ENCODE data around the gene SCCPDH.
"Not testable (repeated sequence)": the region's sequence is repeated elsewhere in the genome, so short reads cannot be mapped to it uniquely, and the experiment has no call there.

SCCPDH gene

DNA sequence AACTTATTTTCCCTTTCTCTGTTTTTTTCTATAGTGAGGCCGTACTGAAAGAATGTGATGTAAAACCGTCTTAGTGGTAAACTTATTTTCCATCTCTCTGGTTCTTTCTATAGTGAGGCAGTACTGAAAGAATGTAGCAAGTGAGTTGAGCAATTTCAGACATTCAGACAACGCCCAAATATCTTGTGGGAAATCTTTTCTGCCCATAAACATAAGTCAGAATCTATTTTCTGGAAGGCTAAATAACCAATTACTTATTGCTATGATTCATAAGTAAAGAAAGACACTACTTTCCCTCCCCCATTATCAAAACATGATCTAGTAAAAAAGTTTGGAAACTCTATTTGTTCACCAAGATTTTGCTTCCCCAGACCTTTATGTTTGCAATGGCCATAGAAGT lies 18.8 kb upstream of the SCCPDH start:
- no peaks in the 10 kb centered on the region for H3K4me1 ChIP-seq (ENCODE audit: control insufficient read depth, insufficient read depth, low read length)
- no peaks in the 10 kb centered on the region for H3K27me3 ChIP-seq (ENCODE audit: control insufficient read depth, insufficient read depth, low read length, poor library complexity, severe bottlenecking)
- no peaks in the 10 kb centered on the region for H3K9me3 ChIP-seq (ENCODE audit: control insufficient read depth, low read length)
- no peak overlapping the region for H3K27ac ChIP-seq (ENCODE audit: insufficient read depth, low read depth, low read length, poor library complexity, severe bottlenecking)
- 89 to 96% methylated on average over 3 of the region's 3 CpGs for WGBS, 2 experiments
- H3K36me3 ChIP-seq (ENCODE audit: control insufficient read depth, insufficient read depth, low read length): no peaks in the 10 kb centered on the region
- H3K4me3 ChIP-seq (ENCODE audit: insufficient read depth, low read depth, low read length): no peak overlapping the region

- 82 to 83% methylated on average over 6 of the region's 6 CpGs for WGBS, 2 experiments
- Histone ChIP-seq H3K27me3 (ENCODE audit: control insufficient read depth, insufficient read depth, low read length, poor library complexity, severe bottlenecking) (no peaks in the 10 kb centered on the region), H3K27ac (ENCODE audit: insufficient read depth, low read depth, low read length, poor library complexity, severe bottlenecking) (no peak overlapping the region), H3K9me3 (ENCODE audit: control insufficient read depth, low read length) (no peaks in the 10 kb centered on the region), H3K4me3 (ENCODE audit: insufficient read depth, low read depth, low read length) (no peak overlapping the region), H3K4me1 (ENCODE audit: control insufficient read depth, insufficient read depth, low read length) (no peaks in the 10 kb centered on the region), H3K36me3 (ENCODE audit: control insufficient read depth, insufficient read depth, low read length) (no peaks in the 10 kb centered on the region)
These were observed 16.0 kb upstream of the SCCPDH start for GRCh38 chr1:246708166-246708565.

DNA sequence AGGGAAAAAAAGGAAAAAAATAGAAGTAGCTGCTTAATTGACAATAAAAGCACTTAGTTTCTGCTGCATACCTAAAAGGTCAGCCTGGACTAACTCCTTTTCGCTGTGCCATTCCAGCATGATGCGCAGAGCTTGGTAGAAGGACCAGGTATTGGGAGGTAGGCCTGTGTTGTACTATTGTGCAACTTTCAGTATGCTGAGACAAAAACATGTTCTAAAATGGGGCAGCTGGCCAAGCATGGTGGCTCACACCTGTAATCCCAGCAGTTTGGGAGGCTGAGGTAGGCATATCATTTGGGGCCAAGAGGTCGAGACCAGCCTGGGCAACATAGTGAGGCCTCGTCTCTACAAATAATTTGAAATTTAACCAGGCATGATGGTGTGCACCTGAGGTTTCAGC lies 15.0 kb upstream of the SCCPDH start:
- Histone ChIP-seq H3K4me1 (ENCODE audit: control insufficient read depth, insufficient read depth, low read length) (no peaks in the 10 kb centered on the region), H3K27me3 (ENCODE audit: control insufficient read depth, insufficient read depth, low read length, poor library complexity, severe bottlenecking) (no peaks in the 10 kb centered on the region), H3K36me3 (ENCODE audit: control insufficient read depth, insufficient read depth, low read length) (no peaks in the 10 kb centered on the region), H3K4me3 (ENCODE audit: insufficient read depth, low read depth, low read length) (no peak overlapping the region), H3K9me3 (ENCODE audit: control insufficient read depth, low read length) (peaks cover 2% of the 10 kb centered on the region), H3K27ac (ENCODE audit: insufficient read depth, low read depth, low read length, poor library complexity, severe bottlenecking) (no peak overlapping the region)
- 91 to 94% methylated on average over 4 of the region's 4 CpGs for whole genome bisulfite sequencing, 2 experiments

DNA sequence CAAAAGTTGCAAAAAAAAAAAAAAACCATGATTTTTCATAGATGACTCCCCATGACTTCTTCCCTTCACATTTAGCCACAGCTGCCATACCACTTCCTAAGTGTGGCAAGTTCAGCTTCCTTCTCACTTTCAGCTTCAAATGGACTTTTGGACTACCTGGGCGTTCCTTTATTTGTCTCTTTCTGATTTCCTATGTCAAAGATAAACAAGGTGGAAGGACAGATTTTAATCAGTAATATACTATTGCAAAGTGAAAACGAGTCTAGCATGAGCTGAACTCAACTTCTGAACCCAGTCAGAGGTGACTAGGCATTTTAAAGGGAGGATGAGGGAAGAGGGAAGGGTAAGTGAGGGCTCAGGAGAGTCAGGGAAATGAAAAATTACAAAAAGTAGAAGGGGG lies 14.4 kb upstream of the SCCPDH start:
- WGBS, 2 experiments: 79 to 83% methylated on average over 2 of the region's 2 CpGs
- no peak overlapping the region for H3K27ac ChIP-seq (ENCODE audit: insufficient read depth, low read depth, low read length, poor library complexity, severe bottlenecking)
- no peaks in the 10 kb centered on the region for H3K36me3 ChIP-seq (ENCODE audit: control insufficient read depth, insufficient read depth, low read length)
- no peaks in the 10 kb centered on the region for H3K4me1 ChIP-seq (ENCODE audit: control insufficient read depth, insufficient read depth, low read length)
- no peak overlapping the region for H3K4me3 ChIP-seq (ENCODE audit: insufficient read depth, low read depth, low read length)
- peaks cover 2% of the 10 kb centered on the region for H3K9me3 ChIP-seq (ENCODE audit: control insufficient read depth, low read length)
- H3K27me3 ChIP-seq (ENCODE audit: control insufficient read depth, insufficient read depth, low read length, poor library complexity, severe bottlenecking): no peaks in the 10 kb centered on the region

DNA sequence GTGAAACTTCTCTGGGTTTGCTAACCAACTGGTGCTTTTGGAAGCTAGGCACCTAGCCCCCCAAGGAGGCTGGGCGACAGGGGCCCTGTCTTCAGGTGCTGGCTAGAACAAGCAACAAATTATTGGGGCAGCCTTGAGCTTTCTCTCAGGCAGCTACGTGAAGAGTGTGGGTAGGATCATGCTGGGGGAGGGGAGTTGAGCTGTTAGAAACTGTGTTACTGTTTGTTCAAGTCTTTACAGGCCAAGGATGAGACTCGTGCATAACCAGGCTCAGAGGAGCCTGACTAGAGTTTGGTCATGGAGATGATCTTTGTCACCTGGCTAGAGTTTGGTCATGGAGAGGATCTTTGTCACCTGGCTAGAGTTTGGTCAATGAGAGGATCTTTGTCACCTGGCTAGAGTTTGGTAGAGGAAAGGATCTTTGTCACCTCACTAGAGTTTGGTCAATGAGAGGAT lies 12.6 kb upstream of the SCCPDH start:
- Histone ChIP-seq H3K36me3 (ENCODE audit: control insufficient read depth, insufficient read depth, low read length) (no peaks in the 10 kb centered on the region), H3K4me3 (ENCODE audit: insufficient read depth, low read depth, low read length) (no peak overlapping the region), H3K27ac (ENCODE audit: insufficient read depth, low read depth, low read length, poor library complexity, severe bottlenecking) (no peak overlapping the region), H3K27me3 (ENCODE audit: control insufficient read depth, insufficient read depth, low read length, poor library complexity, severe bottlenecking) (no peaks in the 10 kb centered on the region), H3K9me3 (ENCODE audit: control insufficient read depth, low read length) (peaks cover 2% of the 10 kb centered on the region), H3K4me1 (ENCODE audit: control insufficient read depth, insufficient read depth, low read length) (no peaks in the 10 kb centered on the region)
- 82 to 83% methylated on average over 3 of the region's 3 CpGs for WGBS, 2 experiments

DNA sequence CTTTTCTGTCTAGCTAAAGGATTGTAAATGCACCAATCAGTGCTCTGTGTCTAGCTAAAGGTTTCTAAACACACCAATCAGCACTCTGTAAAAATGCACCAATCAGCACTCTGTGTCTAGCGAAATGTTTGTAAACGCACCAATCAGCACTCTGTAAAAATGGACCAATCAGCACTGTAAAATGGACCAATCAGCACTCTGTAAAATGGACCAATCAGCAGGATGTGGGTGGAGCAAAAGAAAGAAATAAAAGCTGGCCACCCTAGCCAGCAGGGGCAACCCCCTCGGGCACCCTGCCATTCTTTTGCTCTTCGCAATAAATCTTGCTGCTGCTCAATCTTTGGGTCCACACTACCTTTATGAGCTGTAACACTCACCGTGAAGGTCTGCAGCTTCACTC lies 11.8 kb upstream of the SCCPDH start:
- not testable (repeated sequence) for H3K4me3 ChIP-seq (ENCODE audit: insufficient read depth, low read depth, low read length); H3K4me1 ChIP-seq (ENCODE audit: control insufficient read depth, insufficient read depth, low read length); H3K27ac ChIP-seq (ENCODE audit: insufficient read depth, low read depth, low read length, poor library complexity, severe bottlenecking); H3K27me3 ChIP-seq (ENCODE audit: control insufficient read depth, insufficient read depth, low read length, poor library complexity, severe bottlenecking); H3K36me3 ChIP-seq (ENCODE audit: control insufficient read depth, insufficient read depth, low read length); H3K9me3 ChIP-seq (ENCODE audit: control insufficient read depth, low read length)
- 85 to 92% methylated on average over 5 of the region's 5 CpGs for WGBS, 2 experiments

DNA sequence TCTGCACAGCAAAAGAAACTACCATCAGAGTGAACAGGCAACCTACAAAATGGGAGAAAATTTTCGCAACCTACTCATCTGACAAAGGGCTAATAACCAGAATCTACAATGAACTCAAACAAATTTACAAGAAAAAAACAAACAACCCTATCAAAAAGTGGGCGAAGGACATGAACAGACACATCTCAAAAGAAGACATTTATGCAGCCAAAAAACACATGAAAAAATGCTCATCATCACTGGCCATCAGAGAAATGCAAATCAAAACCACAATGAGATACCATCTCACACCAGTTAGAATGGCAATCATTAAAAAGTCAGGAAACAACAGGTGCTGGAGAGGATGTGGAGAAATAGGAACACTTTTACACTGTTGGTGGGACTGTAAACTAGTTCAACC lies 4.8 kb upstream of the SCCPDH start:
- not testable (repeated sequence) for H3K4me1 ChIP-seq (ENCODE audit: control insufficient read depth, insufficient read depth, low read length); H3K4me3 ChIP-seq (ENCODE audit: insufficient read depth, low read depth, low read length); H3K9me3 ChIP-seq (ENCODE audit: control insufficient read depth, low read length)

GRCh38 chr1:246720814-246721213 lies 3.4 kb upstream of the SCCPDH start:
- 83 to 93% methylated on average over 6 of the region's 7 CpGs for WGBS, 2 experiments
- H3K36me3 ChIP-seq (ENCODE audit: control insufficient read depth, insufficient read depth, low read length); H3K4me1 ChIP-seq (ENCODE audit: control insufficient read depth, insufficient read depth, low read length); H3K4me3 ChIP-seq (ENCODE audit: insufficient read depth, low read depth, low read length); H3K9me3 ChIP-seq (ENCODE audit: control insufficient read depth, low read length); H3K27ac ChIP-seq (ENCODE audit: insufficient read depth, low read depth, low read length, poor library complexity, severe bottlenecking); H3K27me3 ChIP-seq (ENCODE audit: control insufficient read depth, insufficient read depth, low read length, poor library complexity, severe bottlenecking): not testable (repeated sequence)

More for the DNA sequence above, 4.8 kb upstream of the SCCPDH start:
- WGBS, 2 experiments: 75 to 81% methylated on average over 1 of the region's 2 CpGs
- not testable (repeated sequence) for H3K36me3 ChIP-seq (ENCODE audit: control insufficient read depth, insufficient read depth, low read length); H3K27me3 ChIP-seq (ENCODE audit: control insufficient read depth, insufficient read depth, low read length, poor library complexity, severe bottlenecking); H3K27ac ChIP-seq (ENCODE audit: insufficient read depth, low read depth, low read length, poor library complexity, severe bottlenecking)

- Histone ChIP-seq H3K4me3 (ENCODE audit: insufficient read depth, low read depth, low read length) (no peak overlapping the region), H3K27ac (ENCODE audit: insufficient read depth, low read depth, low read length, poor library complexity, severe bottlenecking) (no peak overlapping the region), H3K4me1 (ENCODE audit: control insufficient read depth, insufficient read depth, low read length) (no peaks in the 10 kb centered on the region), H3K36me3 (ENCODE audit: control insufficient read depth, insufficient read depth, low read length) (peaks cover 5% of the 10 kb centered on the region), H3K27me3 (ENCODE audit: control insufficient read depth, insufficient read depth, low read length, poor library complexity, severe bottlenecking) (peaks cover 6% of the 10 kb centered on the region), H3K9me3 (ENCODE audit: control insufficient read depth, low read length) (no peaks in the 10 kb centered on the region)
- 86 to 100% methylated on average over 3 to 4 of the region's 4 CpGs for WGBS, 2 experiments
These were observed 1.5 kb upstream of the SCCPDH start for GRCh38 chr1:246722720-246723119.

GRCh38 chr1:246724731-246725095 lies 504 bp downstream of the SCCPDH start:
- Histone ChIP-seq H3K4me1 (ENCODE audit: control insufficient read depth, insufficient read depth, low read length) (no peaks in the 10 kb centered on the region), H3K9me3 (ENCODE audit: control insufficient read depth, low read length) (no peaks in the 10 kb centered on the region), H3K27ac (ENCODE audit: insufficient read depth, low read depth, low read length, poor library complexity, severe bottlenecking) (no peak overlapping the region), H3K36me3 (ENCODE audit: control insufficient read depth, insufficient read depth, low read length) (peaks cover 19% of the 10 kb centered on the region), H3K4me3 (ENCODE audit: insufficient read depth, low read depth, low read length) (peak overlapping the region; percentile 84), H3K27me3 (ENCODE audit: control insufficient read depth, insufficient read depth, low read length, poor library complexity, severe bottlenecking) (peaks cover 6% of the 10 kb centered on the region)
- 7 to 10% methylated on average over 12 to 13 of the region's 13 CpGs for WGBS, 2 experiments

GRCh38 chr1:246725191-246725590 lies 982 bp downstream of the SCCPDH start:
- Histone ChIP-seq H3K36me3 (ENCODE audit: control insufficient read depth, insufficient read depth, low read length) (peaks cover 24% of the 10 kb centered on the region), H3K4me3 (ENCODE audit: insufficient read depth, low read depth, low read length) (peak overlapping the region; percentile 84), H3K4me1 (ENCODE audit: control insufficient read depth, insufficient read depth, low read length) (no peaks in the 10 kb centered on the region), H3K27ac (ENCODE audit: insufficient read depth, low read depth, low read length, poor library complexity, severe bottlenecking) (no peak overlapping the region), H3K27me3 (ENCODE audit: control insufficient read depth, insufficient read depth, low read length, poor library complexity, severe bottlenecking) (peaks cover 6% of the 10 kb centered on the region), H3K9me3 (ENCODE audit: control insufficient read depth, low read length) (no peaks in the 10 kb centered on the region)
- 86 to 92% methylated on average over 7 of the region's 9 CpGs for WGBS, 2 experiments
